HuH-7.5 (cell line): ENCODE data around the gene SRSF2.
"Not testable (repeated sequence)": the region's sequence is repeated elsewhere in the genome, so short reads cannot be mapped to it uniquely, and the experiment has no call there.

Experiments
- DNase-seq: peaks from one replicate; pipeline ENCODE4 v3.0.0; 2011; ENCODE audit warnings: low spot score

Gene SRSF2

GRCh38 chr17:76700617-76701470, 36.3 kb downstream of the SRSF2 start:
- DNase-seq = no peak

- no peak for DNase-seq
Measured at GRCh38 chr17:76700270-76700616, 36.9 kb downstream of the SRSF2 start.

- DNase-seq = not testable (repeated sequence)
Measured at GRCh38 chr17:76698466-76698977, 38.6 kb downstream of the SRSF2 start.

DNA sequence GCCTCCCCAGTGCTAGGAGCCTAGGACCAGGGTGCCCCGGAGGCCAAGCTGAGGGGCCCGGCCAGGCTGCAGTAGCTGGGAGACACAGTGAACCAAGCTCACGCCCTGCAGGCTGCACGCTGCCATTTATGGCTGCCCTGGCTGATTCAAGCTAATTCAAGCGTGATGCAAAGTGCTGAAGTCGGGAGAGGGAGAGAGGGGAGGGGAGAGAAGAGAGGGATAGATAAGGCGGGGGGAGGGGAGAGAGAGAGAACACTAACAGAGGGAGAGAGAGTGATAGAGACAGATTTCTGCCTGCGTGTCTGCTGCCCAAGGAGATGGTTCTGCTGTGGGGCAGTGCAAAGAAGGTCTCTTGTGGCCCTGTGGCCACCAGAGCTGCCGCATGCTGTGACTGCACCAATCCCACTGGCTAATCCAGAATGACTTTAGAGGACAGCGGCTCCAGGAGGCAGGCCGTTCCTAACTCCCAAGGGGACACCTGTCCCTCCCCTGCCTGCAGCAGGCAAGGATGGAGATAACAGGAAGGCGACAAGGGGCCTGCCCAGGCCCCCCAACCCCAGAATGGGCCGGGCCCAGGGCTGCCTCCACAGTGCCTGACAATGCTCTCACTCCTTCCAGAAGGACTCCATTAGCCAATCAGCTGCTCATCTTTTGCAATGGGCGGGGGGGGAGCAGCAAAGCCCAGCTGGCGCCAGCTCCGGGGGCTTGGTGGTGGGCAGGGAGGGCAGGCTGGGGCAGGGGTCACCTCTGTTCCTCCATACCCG, 39.2 kb downstream of the SRSF2 start:
- DNase-seq = no peak

DNA sequence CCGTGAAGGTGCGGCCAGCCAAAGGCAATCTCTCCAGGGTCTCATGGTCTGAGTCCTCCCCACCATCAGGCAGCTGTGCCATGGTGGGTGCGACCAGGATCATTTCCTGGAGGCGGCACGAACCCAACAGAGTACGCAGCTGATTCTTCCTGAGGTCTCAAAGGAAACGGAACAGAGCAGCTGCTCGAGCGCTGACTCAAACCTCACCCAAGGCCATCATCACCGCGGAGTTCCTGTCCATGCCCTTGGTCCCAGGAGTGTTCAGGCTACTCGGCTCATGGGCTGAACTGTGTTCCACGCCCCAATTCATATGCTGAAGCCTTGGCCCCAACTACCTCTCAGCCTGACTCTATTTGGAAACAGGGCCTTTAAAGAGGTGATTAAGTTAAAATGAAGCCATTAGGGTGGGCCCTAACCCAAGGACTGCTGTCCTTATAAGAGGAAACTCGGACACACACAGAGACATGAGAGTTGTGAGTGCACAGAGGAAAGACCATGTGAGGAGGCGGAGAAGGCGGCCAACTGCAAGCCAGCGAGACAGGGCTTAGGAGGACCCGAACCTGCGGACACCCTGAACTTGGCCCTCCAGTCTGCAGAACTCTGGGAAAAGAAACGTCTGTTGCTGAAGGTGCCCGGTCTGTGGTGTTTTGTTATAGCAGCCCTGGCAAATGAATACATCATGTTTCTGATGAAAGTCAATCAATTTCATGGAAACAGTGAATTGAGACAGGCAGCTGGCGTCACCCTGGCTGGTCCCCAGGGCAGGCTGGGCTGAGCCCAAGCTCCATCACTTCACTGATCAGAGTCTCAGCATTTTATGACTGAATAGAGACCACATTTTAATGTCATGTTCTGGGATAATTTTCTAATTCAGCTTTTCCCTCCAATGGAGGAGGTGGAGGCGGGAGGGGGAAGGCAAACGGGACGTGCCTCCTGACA, 40.1 kb downstream of the SRSF2 start:
- no peak for DNase-seq

GRCh38 chr17:76695059-76695831, 41.9 kb downstream of the SRSF2 start:
- no peak for DNase-seq

DNA sequence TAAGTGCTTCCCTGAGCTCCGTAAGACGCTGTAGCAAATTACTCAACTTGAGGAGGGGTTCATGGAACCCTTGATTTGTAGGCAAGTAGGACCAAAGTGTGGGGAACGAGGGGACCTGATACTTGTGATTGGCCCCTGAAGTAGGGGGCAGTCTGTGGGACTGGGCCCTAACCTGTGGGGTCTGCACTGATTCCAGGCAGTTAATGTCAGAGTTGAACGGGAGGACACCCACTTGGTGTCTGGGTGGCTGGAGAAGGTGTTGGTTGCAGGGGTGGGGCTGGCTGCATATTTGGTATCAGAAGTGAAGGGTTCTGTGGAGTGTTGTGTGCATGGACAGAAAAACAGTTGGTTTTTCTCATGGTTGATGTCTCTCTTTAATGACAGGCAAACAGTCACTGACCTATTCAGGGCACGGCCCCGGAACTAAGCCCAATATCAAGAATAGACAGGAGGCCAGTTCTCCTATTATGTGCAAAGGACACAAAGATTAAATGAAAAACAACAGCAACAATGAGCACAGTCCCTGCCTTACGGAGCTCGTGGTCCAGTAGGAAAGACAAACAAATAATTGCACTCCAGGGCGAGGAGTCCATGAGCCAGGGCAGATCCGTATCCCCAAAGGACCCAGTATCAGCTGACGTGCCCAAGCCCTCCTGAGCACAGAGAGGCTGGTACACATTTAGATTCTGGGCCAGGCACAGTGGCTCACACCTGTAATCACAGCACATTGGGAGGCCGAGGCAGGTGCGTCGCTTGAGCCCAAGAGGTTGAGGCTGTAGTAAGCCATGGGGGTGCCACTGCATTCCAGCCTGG, 45.5 kb downstream of the SRSF2 start:
- DNase-seq = no peak

DNA sequence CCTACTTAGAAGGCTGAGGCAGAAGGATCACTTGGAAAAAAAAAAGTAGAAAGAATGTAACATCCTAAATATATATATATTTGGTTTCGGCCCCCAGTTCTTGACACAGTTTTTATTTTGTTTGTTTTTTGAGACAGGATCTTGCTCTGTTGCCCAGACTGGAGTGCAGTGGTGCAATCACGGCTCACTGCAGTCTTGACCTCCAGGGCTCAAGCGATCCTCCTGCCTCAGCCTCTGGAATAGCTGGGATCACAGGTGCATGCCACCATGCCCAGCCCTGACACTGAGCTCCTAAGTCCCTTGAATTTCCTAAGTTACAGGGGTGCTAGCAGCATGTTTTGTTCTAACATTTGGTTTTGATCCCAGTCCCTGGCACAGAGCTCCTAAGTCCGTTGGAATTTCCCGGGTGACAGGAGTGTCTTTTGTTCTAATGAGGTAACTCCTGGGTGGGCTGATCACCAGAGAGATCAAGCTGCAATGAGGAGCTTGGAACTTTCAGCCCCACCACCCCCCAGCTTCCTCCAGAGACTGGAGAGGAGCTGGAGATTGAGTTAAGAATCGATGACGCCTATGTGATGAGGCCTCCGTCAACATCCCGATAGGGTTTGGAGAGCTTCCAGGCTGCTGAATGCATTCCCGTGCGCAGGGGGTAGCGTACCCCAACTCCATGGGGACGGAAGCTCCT, 46.4 kb downstream of the SRSF2 start:
- no peak for DNase-seq

DNA sequence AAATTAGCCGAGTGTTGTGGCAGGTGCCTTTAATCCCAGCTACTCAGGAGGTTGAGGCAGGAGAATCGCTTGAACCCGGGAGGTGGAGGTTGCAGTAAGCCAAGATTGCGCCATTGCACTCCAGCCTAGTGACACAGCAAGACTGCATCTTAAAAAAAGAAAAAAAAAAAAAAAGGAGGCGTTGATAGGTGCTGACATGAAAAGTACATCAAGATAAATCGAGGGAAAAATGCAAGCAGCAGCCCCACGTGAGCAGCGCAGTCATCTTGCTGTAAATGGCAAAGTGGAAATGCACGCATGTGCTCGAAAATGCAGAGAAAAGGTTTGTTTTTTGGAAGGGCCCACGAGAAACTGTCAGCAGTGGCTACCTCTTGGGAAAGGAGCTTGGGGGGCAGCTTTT, 47.3 kb downstream of the SRSF2 start:
- no peak for DNase-seq

- DNase-seq = no peak
Measured at GRCh38 chr17:76688165-76688622, 48.9 kb downstream of the SRSF2 start.

DNA sequence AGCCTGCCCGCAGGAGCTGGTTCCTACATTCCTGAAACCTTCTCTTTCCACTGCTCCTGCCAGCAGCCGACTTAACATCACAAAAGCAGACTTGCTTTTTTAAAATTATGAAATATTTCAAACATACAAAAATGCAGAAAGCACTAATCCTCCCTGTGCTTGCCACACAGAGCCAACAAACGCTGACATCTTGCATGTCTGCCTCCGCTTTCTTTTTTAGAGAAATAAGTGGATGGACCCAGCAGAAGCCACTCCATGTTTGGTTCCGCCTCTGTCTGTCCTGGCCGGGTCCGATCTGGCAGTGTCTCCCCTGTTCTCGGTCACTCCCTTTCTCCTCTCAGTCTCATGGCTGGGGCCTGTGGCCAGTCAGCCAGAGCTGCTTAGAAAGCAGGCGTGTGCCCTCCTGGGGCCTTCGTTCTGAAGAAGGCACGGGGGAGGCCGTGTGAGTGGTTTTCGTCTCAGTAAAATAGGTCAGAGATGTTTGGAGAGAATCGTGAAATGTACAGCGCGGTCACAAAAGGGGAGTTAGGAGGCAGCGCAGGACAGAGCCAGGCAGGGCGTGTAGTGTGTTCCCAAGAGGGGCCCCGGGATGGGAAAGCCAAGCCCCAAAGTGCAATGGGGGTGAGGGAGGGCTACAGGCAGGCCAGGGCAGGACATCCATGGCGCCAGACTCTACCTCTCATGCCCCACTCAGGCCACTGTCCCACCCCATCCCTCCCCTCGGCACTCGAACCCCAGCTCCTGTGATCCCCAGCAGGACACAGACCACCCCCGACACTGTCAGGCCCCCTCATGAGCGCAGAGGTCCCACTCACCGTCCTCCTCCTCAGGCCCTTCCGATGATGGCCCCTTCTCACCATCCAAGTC, 49.6 kb downstream of the SRSF2 start:
- DNase-seq = no peak

- DNase-seq = no peak
Measured at GRCh38 chr17:76686538-76687297, 50.4 kb downstream of the SRSF2 start.

DNA sequence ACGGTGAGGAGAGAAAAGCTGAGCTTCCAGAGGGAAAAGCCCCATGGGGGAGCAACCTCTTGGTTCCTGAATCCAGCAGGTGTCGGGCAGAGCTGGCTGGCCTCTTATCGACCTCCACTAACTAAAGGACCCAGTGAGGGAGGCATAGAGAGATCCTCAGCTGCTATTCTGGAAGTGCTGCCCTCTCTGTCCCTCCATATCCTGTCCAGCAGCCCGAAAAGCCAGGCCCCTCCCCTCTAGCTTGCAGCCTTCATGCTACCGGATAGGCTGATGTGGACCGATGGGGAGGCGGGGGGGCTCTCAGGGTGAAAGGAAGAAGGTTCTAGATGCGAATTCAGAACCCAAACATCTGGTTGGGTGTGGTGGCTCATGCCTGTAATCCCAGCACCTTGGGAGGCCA, 51.3 kb downstream of the SRSF2 start:
- DNase-seq = no peak

DNA sequence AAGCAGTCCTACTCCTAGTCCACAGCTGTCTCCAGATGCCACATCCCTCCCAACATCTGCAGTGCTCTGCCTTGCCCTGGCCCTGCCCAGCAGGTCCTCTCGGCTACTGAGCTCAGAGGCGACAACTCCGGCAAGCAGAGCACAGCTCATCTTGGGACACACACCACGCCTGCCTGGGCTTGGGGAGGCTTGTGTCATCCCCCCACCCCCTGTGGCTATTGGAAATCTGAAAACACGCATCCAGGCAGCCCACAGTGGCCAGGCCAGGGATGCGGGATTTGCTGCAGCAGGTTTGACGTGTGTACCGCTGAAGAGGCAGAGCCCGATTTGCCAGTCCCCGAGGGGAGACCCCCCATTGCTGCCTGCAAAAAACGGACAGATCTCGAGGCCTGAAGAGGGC, 51.8 kb downstream of the SRSF2 start:
- DNase-seq = no peak

DNA sequence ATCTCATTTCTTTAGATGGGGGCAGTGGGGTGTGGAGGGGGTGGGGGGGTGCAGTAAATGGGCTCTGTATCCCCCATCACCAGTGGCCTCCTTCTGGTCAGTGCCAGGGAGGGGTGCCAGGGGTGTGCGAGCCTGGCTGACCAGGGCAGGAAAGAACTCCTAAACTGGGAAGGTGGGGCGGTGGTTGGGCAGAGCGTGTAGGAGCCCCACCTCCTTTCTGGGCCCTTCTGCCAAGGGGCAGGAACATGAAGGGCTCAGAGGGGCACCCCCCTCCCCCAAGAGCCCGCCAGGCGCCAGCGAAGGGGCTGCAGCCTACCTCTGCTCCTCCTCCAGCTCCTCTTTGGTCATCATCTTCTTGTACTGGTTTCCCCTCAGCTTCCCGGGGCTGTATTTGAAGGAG, 52.4 kb downstream of the SRSF2 start:
- DNase-seq = no peak
